ENCODE data around the gene GABBR2.
"Not testable (repeated sequence)": the region's sequence is repeated elsewhere in the genome, so short reads cannot be mapped to it uniquely, and the experiment has no call there.

GABBR2 gene

DNA sequence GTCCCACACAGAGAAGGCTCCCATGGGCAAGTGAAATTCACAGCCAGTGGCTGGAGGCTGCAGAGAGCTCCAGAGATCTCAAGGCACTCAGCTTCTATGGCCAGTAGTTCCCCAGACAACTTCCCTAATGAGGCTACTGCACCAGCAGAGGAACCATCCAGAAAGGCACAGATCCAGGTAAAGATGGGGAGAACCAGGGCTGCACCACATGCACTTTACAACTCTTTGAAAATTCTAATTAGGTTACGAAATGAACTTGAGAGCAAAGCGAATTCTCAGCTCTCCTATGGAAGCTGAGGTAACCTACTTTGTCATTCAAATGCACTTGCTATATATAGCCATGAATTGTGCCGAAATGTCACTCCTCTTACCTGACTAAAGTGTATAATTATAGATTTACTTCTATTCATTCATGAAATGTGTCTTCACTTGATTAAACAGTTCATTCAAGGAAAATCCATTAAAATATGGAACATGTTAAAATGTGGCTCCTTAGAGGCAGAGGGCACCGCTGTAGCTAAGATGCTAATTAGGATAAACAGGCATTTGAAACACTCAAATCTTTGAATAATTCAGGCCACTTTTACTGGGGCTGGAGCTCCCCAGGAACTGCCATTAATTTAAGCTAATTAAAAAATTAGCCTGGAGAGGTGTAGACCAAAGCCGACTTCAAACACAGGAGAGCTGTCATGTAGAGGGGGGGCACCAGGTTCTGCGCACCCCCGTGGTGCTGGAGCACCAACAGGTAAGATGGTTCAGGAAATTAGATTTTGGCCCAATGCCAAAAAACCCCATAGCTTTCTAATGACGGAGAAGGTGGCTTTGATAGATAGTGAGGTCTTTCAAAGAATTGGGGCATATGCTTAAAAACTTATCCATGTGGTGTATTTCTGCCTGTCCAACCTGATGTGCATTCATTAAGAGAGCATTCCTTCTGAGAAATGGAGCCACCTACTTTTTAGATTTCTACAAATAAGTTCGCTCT, 204.1 kb downstream of the GABBR2 start:
- DNase-seq, result no peak

DNA sequence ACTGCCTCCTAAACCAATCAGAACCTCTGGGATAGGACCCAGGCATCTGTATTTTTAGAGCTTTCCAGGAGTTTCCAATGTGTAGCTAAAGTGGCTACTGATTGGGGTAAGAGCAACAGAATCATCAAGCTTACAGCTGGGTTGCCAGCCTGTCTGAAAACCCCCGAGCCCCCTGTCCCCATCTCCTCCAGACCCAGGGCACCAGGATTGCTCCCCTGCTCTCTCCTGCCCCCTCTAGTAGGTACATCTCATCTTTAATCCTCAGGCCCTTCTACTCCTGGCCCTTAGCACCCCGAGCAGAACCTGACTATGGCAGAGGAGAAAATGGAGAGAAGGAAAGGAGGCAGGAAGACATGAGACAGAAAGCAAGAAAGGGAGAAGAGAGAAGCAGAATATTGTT, 204.9 kb downstream of the GABBR2 start:
- no peak for DNase-seq

GRCh38 chr9:98502976-98503325, 205.8 kb downstream of the GABBR2 start:
- peak; percentile 71 for DNase-seq

DNA sequence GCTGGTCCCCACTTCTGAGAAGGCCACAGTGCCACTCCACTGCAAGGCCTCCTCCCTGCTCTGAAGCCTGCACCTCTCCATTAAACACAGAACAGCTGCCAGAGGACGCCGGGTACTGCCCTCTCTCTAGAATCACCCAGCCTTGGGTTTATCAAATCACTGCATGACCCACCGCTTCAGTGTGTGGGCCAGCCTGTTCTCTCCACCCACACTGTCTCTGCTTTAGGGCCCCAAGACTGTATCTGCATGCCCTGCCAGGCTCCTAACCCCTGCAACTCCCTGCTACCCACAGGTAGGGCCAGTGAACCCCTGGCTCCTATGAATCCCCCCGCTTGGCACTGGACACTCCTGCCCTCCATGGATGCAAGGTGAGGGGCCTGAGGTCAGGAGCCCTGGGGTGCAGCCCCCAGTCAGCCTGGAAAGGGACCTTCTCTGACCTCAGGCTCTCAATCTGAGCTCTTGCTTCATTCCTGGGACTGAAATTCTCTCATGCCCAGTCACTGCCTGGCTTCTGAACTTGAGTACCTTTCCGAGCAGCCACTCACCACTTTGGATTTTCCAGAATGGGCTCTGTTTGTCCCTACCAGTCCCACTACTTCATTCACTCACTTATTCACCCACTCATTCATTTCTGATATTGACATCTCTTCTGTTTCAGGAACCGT, 206.3 kb downstream of the GABBR2 start:
- DNase-seq, result peak; percentile 64

DNA sequence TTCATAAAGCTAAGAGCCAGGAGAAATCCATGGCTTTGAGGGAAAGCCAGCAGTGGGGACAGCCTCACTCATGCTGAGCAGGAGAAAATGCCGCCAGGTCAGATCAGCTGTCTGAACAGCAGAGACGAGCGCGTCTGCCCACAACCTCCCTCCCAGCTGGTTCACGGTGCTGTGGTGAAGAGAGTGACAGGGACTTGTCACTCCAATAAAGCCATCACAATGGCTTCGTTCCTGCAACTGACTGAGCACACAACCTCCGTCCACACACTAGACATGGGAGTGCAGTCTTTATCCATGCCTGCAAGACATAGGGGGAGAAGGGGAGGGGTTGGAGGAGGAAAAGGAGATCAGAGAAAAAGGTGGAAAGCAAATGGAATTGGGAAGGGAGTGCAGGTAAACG, 206.9 kb downstream of the GABBR2 start:
- DNase-seq, result no peak

- DNase-seq, result not testable (repeated sequence)
Measured at GRCh38 chr9:98501259-98501658, 207.5 kb downstream of the GABBR2 start.

GRCh38 chr9:98500337-98500919, 208.3 kb downstream of the GABBR2 start:
- DNase-seq, result no peak

DNA sequence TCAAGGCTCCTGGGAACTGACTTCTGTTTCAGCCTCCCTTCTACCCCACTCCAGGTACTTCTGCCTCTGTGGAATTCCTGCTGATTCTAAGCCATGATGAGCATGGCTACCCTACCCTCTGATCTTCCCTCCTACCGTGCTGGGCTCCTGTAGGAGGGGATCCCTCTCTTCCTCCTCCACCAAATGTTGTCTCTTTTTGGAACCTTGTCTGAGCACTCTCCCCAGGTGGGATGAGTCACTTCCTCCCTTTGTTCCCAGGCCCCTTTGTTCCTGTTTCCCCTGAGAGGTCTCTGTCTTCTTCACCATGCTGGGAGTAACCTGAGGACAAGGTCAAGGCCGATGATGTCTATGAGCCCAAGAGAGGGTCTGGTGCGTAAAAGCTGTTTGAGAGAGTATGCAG, 213.2 kb downstream of the GABBR2 start:
- DNase-seq, result no peak

DNA sequence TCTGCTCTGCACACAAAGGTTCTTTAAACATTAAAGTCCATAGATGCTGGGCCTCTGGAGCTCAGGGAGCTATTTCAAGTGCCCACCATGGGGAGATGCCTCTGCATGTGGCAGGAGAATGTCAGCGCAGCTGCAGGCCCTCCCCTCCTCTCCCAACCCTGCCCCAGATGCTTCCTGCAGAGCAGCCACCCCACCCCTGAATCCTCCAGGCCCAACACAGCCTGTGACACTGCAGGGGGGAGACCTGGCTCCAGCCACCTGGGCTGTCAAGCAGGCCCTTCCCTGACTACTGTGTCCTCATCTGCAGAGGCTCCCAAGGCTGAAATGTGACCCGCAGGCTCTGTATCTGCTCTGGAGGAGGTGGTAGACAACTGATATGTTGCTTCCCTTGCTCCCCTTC, 213.9 kb downstream of the GABBR2 start:
- no peak for DNase-seq

DNA sequence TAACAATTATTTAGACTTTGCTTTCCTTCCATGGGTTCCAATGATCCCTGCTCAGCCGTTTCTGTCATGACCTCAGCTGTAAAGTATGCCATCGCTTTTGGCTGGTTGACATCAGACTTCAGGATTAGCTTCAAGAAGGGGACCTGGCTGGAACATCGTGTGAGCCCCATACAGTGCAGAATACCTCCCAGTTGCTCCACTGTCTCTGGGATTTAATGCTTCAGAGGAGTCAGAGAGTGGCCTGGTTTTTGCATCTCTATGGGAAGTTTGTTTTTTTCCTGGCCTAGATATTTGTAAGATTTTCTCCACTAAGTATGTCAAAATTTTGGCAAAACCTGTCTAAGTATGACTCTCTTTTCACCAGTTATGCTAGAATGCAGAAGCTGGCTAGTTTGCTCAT, 216.9 kb downstream of the GABBR2 start:
- peak; percentile 79 for DNase-seq

DNA sequence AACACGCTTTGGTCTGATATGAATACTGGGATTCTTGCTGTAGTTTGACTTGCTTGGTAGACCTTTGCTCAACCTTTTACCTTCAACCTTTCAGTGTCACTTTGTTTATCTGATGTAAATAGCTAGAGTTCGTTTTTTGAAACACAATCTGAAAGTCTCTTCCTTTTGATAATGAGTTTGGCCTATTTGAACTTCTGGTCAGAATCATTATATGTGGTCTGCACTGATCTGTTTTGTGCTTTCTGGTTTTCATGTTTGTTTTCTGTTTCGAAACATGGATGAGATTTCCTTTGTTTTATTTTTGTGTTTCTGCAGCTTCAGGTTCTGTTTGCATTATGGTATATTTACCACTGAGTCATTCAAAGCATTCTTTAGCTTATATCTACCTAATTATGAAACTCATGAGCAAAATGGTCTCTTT, 217.5 kb downstream of the GABBR2 start:
- no peak for DNase-seq

DNA sequence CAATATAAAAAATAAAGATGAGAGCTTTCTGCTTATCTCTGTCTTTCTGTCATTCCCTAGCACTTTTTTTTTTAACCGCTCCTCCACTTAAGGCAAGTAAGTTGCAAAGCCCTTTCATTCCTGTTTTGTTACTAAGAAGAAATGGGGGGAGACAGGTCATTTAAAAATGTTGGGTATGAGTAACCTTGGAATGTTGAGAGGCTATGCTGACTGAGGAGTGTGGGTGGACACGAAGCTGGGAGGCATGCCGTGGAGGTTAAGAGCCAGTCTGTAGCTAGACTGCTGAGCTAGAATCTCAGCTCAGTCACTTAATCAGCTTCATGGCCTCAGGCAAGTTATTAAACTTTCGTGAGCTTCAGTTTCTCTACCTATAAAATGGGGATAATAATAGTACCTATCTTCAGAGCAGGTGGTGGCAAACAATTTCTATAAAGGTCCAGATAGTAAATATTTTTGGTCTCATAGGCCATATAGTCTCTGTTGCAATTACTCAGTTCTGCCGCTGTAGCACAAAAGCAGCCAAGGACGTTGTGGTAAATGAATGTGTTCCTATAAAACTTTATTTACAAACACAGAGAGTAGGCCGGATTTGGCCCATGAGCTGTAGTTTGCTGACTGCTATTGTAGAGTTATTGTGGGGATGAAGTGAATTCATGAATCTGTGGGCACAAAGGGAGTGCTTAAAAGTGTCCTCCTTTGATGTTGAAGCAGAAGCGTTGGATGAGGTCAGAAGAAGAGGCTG, 220.0 kb downstream of the GABBR2 start:
- peak; percentile 98 for DNase-seq

DNA sequence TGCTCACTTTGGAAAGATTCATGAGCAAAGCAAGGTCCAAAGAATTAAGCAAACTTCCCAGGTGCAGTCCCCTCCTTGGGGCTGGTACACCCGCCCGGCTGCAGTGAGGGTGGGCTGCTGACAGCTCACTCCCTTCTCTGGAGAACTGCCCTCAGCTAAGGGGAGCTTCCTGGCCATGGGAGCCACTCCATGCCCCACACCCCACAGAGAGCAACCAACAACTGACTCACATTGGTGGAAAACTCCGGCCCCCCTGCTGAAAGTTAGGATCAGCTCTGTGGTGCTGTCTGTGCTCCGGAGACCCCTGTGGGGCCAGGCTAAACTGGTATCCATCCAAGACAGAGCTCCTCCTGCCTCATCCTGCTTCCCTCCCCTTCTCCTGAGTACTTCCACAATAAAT, 223.0 kb downstream of the GABBR2 start:
- peak; percentile 31 for DNase-seq

DNA sequence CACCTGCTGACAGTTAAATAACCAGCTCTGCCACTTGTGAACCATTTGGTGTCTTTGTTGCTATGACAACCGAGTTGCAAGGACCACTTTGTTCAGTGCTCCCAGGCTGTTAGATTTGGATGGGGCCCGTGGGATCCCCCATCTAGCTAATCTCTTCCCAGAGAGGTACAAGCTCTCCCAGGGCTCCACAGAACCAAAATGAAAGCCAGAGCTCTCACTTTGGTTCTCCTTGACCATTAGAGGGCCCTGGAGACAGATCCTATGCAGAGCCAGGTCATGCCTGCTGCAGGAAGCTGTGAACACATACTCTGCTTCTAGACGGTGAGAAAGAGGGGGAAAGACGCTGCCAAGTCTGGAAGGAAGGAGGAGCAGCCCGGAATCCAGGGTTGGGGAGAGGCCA, 224.6 kb downstream of the GABBR2 start:
- peak; percentile 48 for DNase-seq

GRCh38 chr9:98482226-98482625, 226.5 kb downstream of the GABBR2 start:
- peak; percentile 84 for DNase-seq

DNA sequence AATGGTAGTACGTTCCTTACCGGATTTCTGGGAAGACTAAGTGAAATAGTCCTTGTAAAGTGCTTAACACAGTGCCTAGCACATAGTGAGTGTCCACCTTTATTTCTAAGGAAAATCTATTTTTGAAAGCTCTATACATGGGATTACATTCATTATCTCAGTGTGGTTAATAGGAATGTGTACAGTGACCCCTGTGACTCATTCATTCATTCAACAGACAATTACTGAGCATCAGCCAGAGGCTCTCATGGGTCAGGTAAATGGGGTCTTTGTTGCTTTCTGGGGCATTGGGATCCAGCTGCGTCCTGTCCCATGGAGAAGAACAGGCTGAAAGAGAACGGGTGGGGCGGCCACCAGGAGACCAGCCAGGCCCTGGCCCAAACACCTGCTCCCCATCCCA, 227.1 kb downstream of the GABBR2 start:
- DNase-seq, result peak; percentile 55

- DNase-seq, result peak; percentile 43
Measured at GRCh38 chr9:98479967-98480847, 228.5 kb downstream of the GABBR2 start.

DNA sequence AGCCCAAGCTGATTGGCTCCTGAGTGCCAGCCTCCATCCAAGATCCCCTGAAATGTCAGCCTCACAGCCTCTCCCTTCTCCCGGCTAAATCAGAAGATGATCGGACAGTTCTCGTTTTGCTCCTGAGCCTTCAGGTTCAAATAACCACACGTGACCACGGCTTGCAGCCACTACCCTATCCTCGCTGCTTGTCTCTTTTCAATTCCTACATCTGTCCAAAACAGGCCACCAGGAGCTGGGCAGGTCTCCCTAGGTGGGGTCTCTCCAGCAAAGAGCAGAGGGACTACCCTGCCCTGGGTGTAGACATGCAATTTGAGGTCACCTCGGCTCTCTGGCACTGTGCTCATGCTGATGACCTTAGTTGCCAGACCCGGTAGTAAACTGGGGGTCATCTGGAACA, 229.3 kb downstream of the GABBR2 start:
- DNase-seq, result no peak

DNA sequence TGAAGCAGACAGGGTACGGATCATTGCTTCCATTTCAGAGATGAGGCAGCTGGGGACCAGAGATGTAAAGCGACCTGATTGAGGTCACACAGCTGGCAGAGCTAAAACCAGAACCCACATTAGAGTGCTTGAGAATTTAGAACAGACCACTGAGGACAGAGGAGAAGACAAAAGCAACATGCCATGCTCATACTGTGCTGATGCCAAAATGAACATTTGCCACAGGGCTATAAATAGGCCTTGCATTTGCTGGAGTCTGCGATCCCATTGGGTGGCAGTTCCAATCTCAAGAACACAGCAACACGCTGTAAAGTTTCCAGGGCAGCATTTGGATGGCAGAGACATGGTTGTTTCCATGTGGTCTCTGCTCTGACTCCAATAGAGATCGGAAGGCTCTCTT, 230.9 kb downstream of the GABBR2 start:
- no peak for DNase-seq

GRCh38 chr9:98472216-98472615, 236.5 kb downstream of the GABBR2 start:
- DNase-seq, result no peak

GRCh38 chr9:98471185-98471584, 237.6 kb downstream of the GABBR2 start:
- DNase-seq, result no peak
